HUES64 (cell line): ENCODE results near the gene TAF11L13.
"Not testable (repeated sequence)": the region's sequence is repeated elsewhere in the genome, so short reads cannot be mapped to it uniquely, and the experiment has no call there.

Source experiments
- H3K27ac ChIP-seq: 2 replicates; pipeline ENCODE4 v1.7.0; 2013; ENCODE audit warnings: low read depth, low read length, inconsistent platforms
- H3K27me3 ChIP-seq: 2 replicates; pipeline ENCODE4 v1.6.1; 2013; ENCODE audit warnings: mild to moderate bottlenecking, low read length; ENCODE audit not compliant: insufficient read depth
- H3K36me3 ChIP-seq: 2 replicates; pipeline ENCODE4 v1.6.1; 2013; ENCODE audit warnings: mild to moderate bottlenecking, low read length; ENCODE audit not compliant: insufficient read depth
- H3K4me1 ChIP-seq: 2 replicates; pipeline ENCODE4 v1.6.1; 2013; ENCODE audit warnings: mild to moderate bottlenecking, low read length, moderate library complexity; ENCODE audit not compliant: insufficient read depth
- H3K4me3 ChIP-seq: 2 replicates; pipeline ENCODE4 v1.5.1; 2013; ENCODE audit warnings: mild to moderate bottlenecking, low read length, moderate library complexity
- H3K9ac ChIP-seq: 2 replicates; pipeline ENCODE4 v1.6.1; 2013; ENCODE audit warnings: mild to moderate bottlenecking, low read depth, low read length
- H3K9me3 ChIP-seq: 2 replicates; pipeline ENCODE4 v1.6.1; 2013; ENCODE audit warnings: low read depth, low read length; ENCODE audit not compliant: insufficient read depth
- WGBS: fragments of 150-250, 120-280 bp; methylation state at CpG from one replicate; pipeline ENCODE4 v1.1.7; 2013; ENCODE audit warnings: missing lambda C conversion rate; 5-methylcytosine and 5-hydroxymethylcytosine counted together

Gene TAF11L13

GRCh38 chr5:17620627-17621026 is 11.3 kb upstream of the TAF11L13 start:
- no peaks in the 10 kb centered on the region for H3K27me3 ChIP-seq
- H3K9me3 ChIP-seq = no peaks in the 10 kb centered on the region
- no peak overlapping the region for H3K9ac ChIP-seq
- H3K4me3 ChIP-seq = no peak overlapping the region
- H3K36me3 ChIP-seq = no peaks in the 10 kb centered on the region
- H3K4me1 ChIP-seq = no peaks in the 10 kb centered on the region
- H3K27ac ChIP-seq = no peak overlapping the region
- 87% methylated on average over 17 of the region's 17 CpGs for WGBS

GRCh38 chr5:17625686-17626085 is 6.2 kb upstream of the TAF11L13 start:
- no peak overlapping the region for H3K4me3 ChIP-seq
- H3K9me3 ChIP-seq = no peaks in the 10 kb centered on the region
- H3K9ac ChIP-seq = no peak overlapping the region
- WGBS = 94% methylated on average over 11 of the region's 11 CpGs
- no peaks in the 10 kb centered on the region for H3K36me3 ChIP-seq
- no peak overlapping the region for H3K27ac ChIP-seq
- no peaks in the 10 kb centered on the region for H3K4me1 ChIP-seq
- no peaks in the 10 kb centered on the region for H3K27me3 ChIP-seq

GRCh38 chr5:17634160-17634559 is 2.3 kb downstream of the TAF11L13 start, which contains the start of gene TAF11L14:
TAF11L14 (plus strand) TSS chr5:17634460.
- Histone ChIP-seq H3K9ac (no peak within 1 kb of the TSS), H3K4me3 (no peak within 1 kb of the TSS), H3K27ac (no peak within 1 kb of the TSS), H3K9me3 (no peaks in the 10 kb centered on the region), H3K4me1 (no peaks in the 10 kb centered on the region), H3K36me3 (no peaks in the 10 kb centered on the region), H3K27me3 (no peaks in the 10 kb centered on the region)
- WGBS = 94% methylated on average over 5 of the region's 5 CpGs

DNA sequence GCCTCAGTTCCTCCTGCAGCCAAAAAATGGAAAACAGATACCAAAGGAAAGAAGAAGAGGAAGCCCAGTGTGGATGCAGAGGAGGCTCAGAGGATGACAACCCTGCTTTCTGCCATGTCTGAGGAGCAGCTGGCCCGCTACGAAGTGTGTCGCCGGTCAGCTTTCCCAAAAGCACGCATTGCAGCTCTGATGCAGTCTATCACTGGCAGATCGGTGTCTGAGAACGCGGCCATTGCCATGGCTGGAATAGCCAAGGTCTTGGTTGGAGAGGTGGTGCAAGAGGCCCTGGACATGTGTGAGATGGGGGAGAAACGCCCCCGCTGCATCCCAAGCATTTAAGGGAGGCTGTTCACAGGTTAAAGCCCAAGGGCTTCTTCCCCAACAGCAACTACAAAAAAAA is 17.3 kb downstream of the TAF11L13 start:
- H3K36me3 ChIP-seq, H3K4me3 ChIP-seq, H3K27ac ChIP-seq, H3K4me1 ChIP-seq, H3K27me3 ChIP-seq, H3K9ac ChIP-seq, H3K9me3 ChIP-seq: not testable (repeated sequence)
- WGBS = 94% methylated on average over 10 of the region's 10 CpGs

- H3K36me3 ChIP-seq, H3K4me3 ChIP-seq, H3K27ac ChIP-seq, H3K4me1 ChIP-seq, H3K27me3 ChIP-seq, H3K9me3 ChIP-seq, H3K9ac ChIP-seq: not testable (repeated sequence)
- WGBS = 96% methylated on average over 32 of the region's 32 CpGs
These were observed 23.4 kb downstream of the TAF11L13 start for GRCh38 chr5:17655201-17655759.

DNA sequence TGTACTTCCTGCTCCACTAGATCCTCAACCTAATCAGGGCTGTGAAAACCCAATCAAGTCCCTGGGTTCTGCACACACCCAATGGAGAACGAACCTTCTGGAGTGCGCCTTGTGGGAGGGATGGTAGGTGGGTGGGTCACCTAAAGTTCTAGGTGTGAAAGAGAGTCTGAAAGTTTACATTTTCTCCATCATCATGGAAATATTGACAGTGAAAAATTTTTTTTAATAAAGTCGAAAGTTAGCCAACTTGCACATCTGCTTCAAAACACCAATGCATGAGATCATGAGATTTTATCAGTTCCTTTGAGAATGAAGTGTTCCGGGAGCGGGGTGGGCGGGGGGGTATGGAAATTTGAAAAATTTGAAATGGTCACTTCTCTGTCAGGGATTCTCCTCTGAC is 24.0 kb downstream of the TAF11L13 start:
- WGBS = no CpG with 5 or more reads among the region's 6 CpGs
- Histone ChIP-seq H3K4me3 (no peak overlapping the region), H3K9me3 (no peaks in the 10 kb centered on the region; the same call in 1 of the 2 replicates), H3K36me3 (no peaks in the 10 kb centered on the region), H3K9ac (no peak overlapping the region), H3K27me3 (no peaks in the 10 kb centered on the region), H3K27ac (no peak overlapping the region), H3K4me1 (no peaks in the 10 kb centered on the region)

DNA sequence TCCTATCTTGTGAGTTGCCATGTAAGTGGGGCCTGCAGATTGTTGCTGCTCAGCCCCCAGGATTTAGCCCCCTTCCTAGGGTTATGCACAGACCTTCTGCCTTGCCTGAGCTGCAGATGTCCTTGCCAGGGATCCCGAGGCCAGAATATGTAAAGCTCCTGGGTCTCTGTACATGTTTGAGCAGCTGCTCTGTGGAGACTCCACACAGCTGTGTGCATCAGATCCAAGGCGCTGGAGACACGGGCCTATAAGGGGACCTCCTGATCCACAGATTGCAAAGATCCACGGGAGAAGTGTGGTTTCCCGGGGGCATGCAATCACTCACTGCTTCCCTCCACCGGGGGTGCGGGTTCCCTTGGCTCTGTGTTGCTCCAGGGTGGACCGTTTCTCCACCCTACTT is 31.3 kb downstream of the TAF11L13 start:
- Histone ChIP-seq H3K27me3 (no peaks in the 10 kb centered on the region), H3K36me3 (no peaks in the 10 kb centered on the region), H3K4me3 (no peak overlapping the region), H3K4me1 (peaks cover 7% of the 10 kb centered on the region), H3K9me3 (no peaks in the 10 kb centered on the region; the same call in 1 of the 2 replicates), H3K27ac (no peak overlapping the region), H3K9ac (no peak overlapping the region)
- 96% methylated on average over 8 of the region's 8 CpGs for WGBS

DNA sequence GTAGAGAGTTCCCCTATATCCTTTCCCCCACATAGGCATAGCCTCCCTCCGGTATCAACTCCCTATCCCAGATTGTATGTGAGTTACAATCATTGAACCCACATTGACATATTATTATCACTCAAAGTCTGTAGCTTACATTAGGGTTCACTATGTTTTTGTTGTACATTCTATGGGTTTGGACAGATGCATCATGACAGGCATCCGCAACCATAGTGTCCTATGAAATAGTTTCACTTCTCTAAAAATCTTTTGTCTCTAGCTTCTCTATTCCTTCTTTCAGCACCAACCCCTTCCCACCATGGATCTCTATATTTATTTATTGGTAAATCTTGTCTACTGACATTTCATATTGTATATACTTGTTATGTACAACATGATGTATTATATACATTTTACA is 33.9 kb downstream of the TAF11L13 start:
- Histone ChIP-seq H3K27ac (no peak overlapping the region), H3K27me3 (no peaks in the 10 kb centered on the region), H3K4me1 (peaks cover 7% of the 10 kb centered on the region), H3K4me3 (no peak overlapping the region), H3K9ac (no peak overlapping the region), H3K36me3 (no peaks in the 10 kb centered on the region), H3K9me3 (no peaks in the 10 kb centered on the region)
- WGBS = 91% methylated on average over 1 of the region's 2 CpGs

DNA sequence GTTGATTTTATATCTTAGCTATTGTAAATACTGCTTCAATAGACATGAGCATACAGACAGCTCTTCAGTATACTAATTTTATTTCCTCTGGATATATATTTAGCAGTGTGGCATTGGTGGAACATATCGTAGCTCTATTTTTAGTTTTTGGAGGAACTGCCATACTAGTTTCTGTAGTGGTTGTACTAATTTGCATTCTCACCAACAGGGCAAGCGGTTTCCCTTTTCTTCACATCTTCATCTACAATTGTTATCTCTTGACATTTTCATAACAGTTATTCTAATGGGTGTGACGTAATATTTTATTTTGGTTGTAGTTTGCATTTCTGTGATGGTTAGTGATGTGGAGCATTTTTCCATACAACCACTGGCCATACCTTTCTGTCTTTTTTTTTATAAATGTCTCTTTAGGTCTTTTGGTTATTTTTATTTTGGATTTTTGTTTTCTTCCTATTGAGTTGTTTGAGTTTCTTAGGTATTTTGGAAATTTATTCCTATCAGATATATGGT is 34.9 kb downstream of the TAF11L13 start:
- Histone ChIP-seq H3K27me3 (no peaks in the 10 kb centered on the region), H3K4me1 (peaks cover 7% of the 10 kb centered on the region), H3K9me3 (no peaks in the 10 kb centered on the region), H3K27ac (no peak overlapping the region), H3K4me3 (no peak overlapping the region), H3K36me3 (no peaks in the 10 kb centered on the region), H3K9ac (no peak overlapping the region)
- no CpG with 5 or more reads among the region's 3 CpGs for WGBS

- Histone ChIP-seq H3K27ac (no peak overlapping the region), H3K27me3 (no peaks in the 10 kb centered on the region), H3K4me1 (no peaks in the 10 kb centered on the region), H3K9me3 (no peaks in the 10 kb centered on the region), H3K36me3 (no peaks in the 10 kb centered on the region), H3K9ac (no peak overlapping the region), H3K4me3 (no peak overlapping the region)
- WGBS = 95% methylated on average over 14 of the region's 14 CpGs
These were observed 38.5 kb downstream of the TAF11L13 start for GRCh38 chr5:17670353-17670752.

GRCh38 chr5:17678751-17679324 is 47.0 kb downstream of the TAF11L13 start:
- no peak overlapping the region for H3K9ac ChIP-seq
- H3K36me3 ChIP-seq = no peaks in the 10 kb centered on the region
- no peaks in the 10 kb centered on the region for H3K9me3 ChIP-seq
- no peak overlapping the region for H3K4me3 ChIP-seq
- H3K4me1 ChIP-seq = no peaks in the 10 kb centered on the region
- no peak overlapping the region for H3K27ac ChIP-seq
- WGBS = 96% methylated on average over 4 of the region's 4 CpGs
- H3K27me3 ChIP-seq = no peaks in the 10 kb centered on the region
